HG03066 (cell line): ENCODE measurements around the gene AFF1.
"Not testable (repeated sequence)": the region's sequence is repeated elsewhere in the genome, so short reads cannot be mapped to it uniquely, and the experiment has no call there.

Experiments
- ATAC-seq: cut with Tn5 transposase; IDR thresholded peaks from one replicate; pipeline ENCODE4 v1.9.1; 2021; ENCODE audit warnings: low read depth; ENCODE audit not compliant: unreplicated experiment

The AFF1 gene

GRCh38 chr4:87073199-87074120, 138.6 kb downstream of the AFF1 start:
- peak; percentile 91 for ATAC-seq

- ATAC-seq: no peak
These were observed 139.3 kb downstream of the AFF1 start for GRCh38 chr4:87074121-87074488.

- ATAC-seq: no peak
These were observed 141.1 kb downstream of the AFF1 start for GRCh38 chr4:87075876-87076275.

GRCh38 chr4:87076690-87077358, 142.0 kb downstream of the AFF1 start:
- no peak for ATAC-seq

- no peak for ATAC-seq
These were observed 143.2 kb downstream of the AFF1 start for GRCh38 chr4:87077914-87078585.

GRCh38 chr4:87078987-87079486, 144.2 kb downstream of the AFF1 start:
- no peak for ATAC-seq

GRCh38 chr4:87079967-87080366, 145.2 kb downstream of the AFF1 start:
- no peak for ATAC-seq

- ATAC-seq: no peak
These were observed 145.7 kb downstream of the AFF1 start for GRCh38 chr4:87080462-87080861.

- ATAC-seq: no peak
These were observed 147.0 kb downstream of the AFF1 start for GRCh38 chr4:87081826-87082225.

- not testable (repeated sequence) for ATAC-seq
These were observed 150.9 kb downstream of the AFF1 start for GRCh38 chr4:87085732-87086131.

- ATAC-seq: no peak
These were observed 151.5 kb downstream of the AFF1 start for GRCh38 chr4:87086143-87086805.

- no peak for ATAC-seq
These were observed 152.2 kb downstream of the AFF1 start for GRCh38 chr4:87087015-87087414.

- no peak for ATAC-seq
These were observed 152.6 kb downstream of the AFF1 start for GRCh38 chr4:87087420-87087819.

- ATAC-seq: no peak
These were observed 153.4 kb downstream of the AFF1 start for GRCh38 chr4:87088186-87088585.

- ATAC-seq: no peak
These were observed 154.6 kb downstream of the AFF1 start for GRCh38 chr4:87089368-87089767.

- ATAC-seq: no peak
These were observed 155.5 kb downstream of the AFF1 start for GRCh38 chr4:87090305-87090704.

- ATAC-seq: peak; percentile 39
These were observed 157.8 kb downstream of the AFF1 start for GRCh38 chr4:87092389-87093141.

GRCh38 chr4:87093443-87094123, 158.8 kb downstream of the AFF1 start:
- ATAC-seq: peak; percentile 74

- ATAC-seq: no peak
These were observed 162.3 kb downstream of the AFF1 start for GRCh38 chr4:87097075-87097474.
